ENCODE data around the gene FNDC5. TPM values are rescaled to one million over a fixed set of nuclear protein-coding genes. Genes with fewer than 3 reads are reported as not detected.

The FNDC5 gene
- total and polyA plus RNA-seq, 4 donors, result 44.9 to 82.0 (median 70.7) TPM

GRCh38 chr1:32877211-32878110 is 6.7 kb upstream of the FNDC5 start:
- H3K27me3 ChIP-seq (ENCODE audit: control insufficient read depth, insufficient read depth, low read length), result no peaks in the 10 kb centered on the region
- WGBS (ENCODE audit: insufficient coverage), result 48% methylated on average over 12 of the region's 13 CpGs
- no peaks in the 10 kb centered on the region for H3K36me3 ChIP-seq (ENCODE audit: control insufficient read depth, insufficient read depth, low read length)
- H3K4me3 ChIP-seq (ENCODE audit: low read depth, low read length), result no peak overlapping the region
- H3K27ac ChIP-seq (ENCODE audit: low read depth, low read length), result no peak overlapping the region
- no peaks in the 10 kb centered on the region for H3K9me3 ChIP-seq (ENCODE audit: control insufficient read depth, insufficient read depth, low read length)
- peaks cover 50% of the 10 kb centered on the region for H3K4me1 ChIP-seq (ENCODE audit: control insufficient read depth, insufficient read depth, low read length)
- DNase-seq (ENCODE audit: low read depth in 4 of 6, low spot score in 6 of 6), result peak in 2 of 6 donors; percentile 84 to 92

GRCh38 chr1:32876341-32877210 is 5.9 kb upstream of the FNDC5 start:
- DNase-seq (ENCODE audit: low read depth in 4 of 6, low spot score in 6 of 6), result peak in 1 of 6 donors; percentile 41
- WGBS (ENCODE audit: insufficient coverage), result 39% methylated on average over 16 of the region's 16 CpGs
- H3K27ac ChIP-seq (ENCODE audit: low read depth, low read length), result no peak overlapping the region
- H3K4me1 ChIP-seq (ENCODE audit: control insufficient read depth, insufficient read depth, low read length), result peaks cover 50% of the 10 kb centered on the region
- H3K27me3 ChIP-seq (ENCODE audit: control insufficient read depth, insufficient read depth, low read length), result no peaks in the 10 kb centered on the region
- H3K36me3 ChIP-seq (ENCODE audit: control insufficient read depth, insufficient read depth, low read length), result no peaks in the 10 kb centered on the region
- no peak overlapping the region for H3K4me3 ChIP-seq (ENCODE audit: low read depth, low read length)
- H3K9me3 ChIP-seq (ENCODE audit: control insufficient read depth, insufficient read depth, low read length), result no peaks in the 10 kb centered on the region

GRCh38 chr1:32874860-32875752 is 4.4 kb upstream of the FNDC5 start:
- Histone ChIP-seq H3K9me3 (ENCODE audit: control insufficient read depth, insufficient read depth, low read length) (no peaks in the 10 kb centered on the region), H3K4me1 (ENCODE audit: control insufficient read depth, insufficient read depth, low read length) (peaks cover 54% of the 10 kb centered on the region), H3K4me3 (ENCODE audit: low read depth, low read length) (no peak overlapping the region), H3K36me3 (ENCODE audit: control insufficient read depth, insufficient read depth, low read length) (no peaks in the 10 kb centered on the region), H3K27ac (ENCODE audit: low read depth, low read length) (no peak overlapping the region), H3K27me3 (ENCODE audit: control insufficient read depth, insufficient read depth, low read length) (no peaks in the 10 kb centered on the region)
- DNase-seq (ENCODE audit: low read depth in 4 of 6, low spot score in 6 of 6), result peak in 1 of 6 donors; percentile 1
- WGBS (ENCODE audit: insufficient coverage), result 77% methylated on average over 5 of the region's 5 CpGs

GRCh38 chr1:32873484-32873883 is 2.8 kb upstream of the FNDC5 start:
- peak in 1 of 6 donors; percentile 0 for DNase-seq (ENCODE audit: low read depth in 4 of 6, low spot score in 6 of 6)
- peaks cover 8% of the 10 kb centered on the region for H3K36me3 ChIP-seq (ENCODE audit: control insufficient read depth, insufficient read depth, low read length)
- H3K4me3 ChIP-seq (ENCODE audit: low read depth, low read length), result no peak overlapping the region
- H3K27ac ChIP-seq (ENCODE audit: low read depth, low read length), result no peak overlapping the region
- H3K4me1 ChIP-seq (ENCODE audit: control insufficient read depth, insufficient read depth, low read length), result peaks cover 62% of the 10 kb centered on the region
- WGBS (ENCODE audit: insufficient coverage), result 93% methylated on average over 3 of the region's 5 CpGs
- no peaks in the 10 kb centered on the region for H3K27me3 ChIP-seq (ENCODE audit: control insufficient read depth, insufficient read depth, low read length)
- H3K9me3 ChIP-seq (ENCODE audit: control insufficient read depth, insufficient read depth, low read length), result no peaks in the 10 kb centered on the region

GRCh38 chr1:32872192-32872460 is 1.4 kb upstream of the FNDC5 start:
- Histone ChIP-seq H3K36me3 (ENCODE audit: control insufficient read depth, insufficient read depth, low read length) (peaks cover 20% of the 10 kb centered on the region), H3K27me3 (ENCODE audit: control insufficient read depth, insufficient read depth, low read length) (no peaks in the 10 kb centered on the region), H3K4me1 (ENCODE audit: control insufficient read depth, insufficient read depth, low read length) (peaks cover 48% of the 10 kb centered on the region), H3K4me3 (ENCODE audit: low read depth, low read length) (peak overlapping the region; percentile 39), H3K9me3 (ENCODE audit: control insufficient read depth, insufficient read depth, low read length) (no peaks in the 10 kb centered on the region), H3K27ac (ENCODE audit: low read depth, low read length) (peak overlapping the region; percentile 57)
- DNase-seq (ENCODE audit: low read depth in 4 of 6, low spot score in 6 of 6), result no peak
- 40% methylated on average over 7 of the region's 7 CpGs for WGBS (ENCODE audit: insufficient coverage)

GRCh38 chr1:32871364-32872191 is 866 bp upstream of the FNDC5 start:
- DNase-seq (ENCODE audit: low read depth in 4 of 6, low spot score in 6 of 6), result peak in 2 of 6 donors; percentile 28 to 53
- peaks cover 43% of the 10 kb centered on the region for H3K4me1 ChIP-seq (ENCODE audit: control insufficient read depth, insufficient read depth, low read length)
- WGBS (ENCODE audit: insufficient coverage), result 47% methylated on average over 2 of the region's 13 CpGs
- H3K4me3 ChIP-seq (ENCODE audit: low read depth, low read length), result peak overlapping the region; percentile 39
- no peaks in the 10 kb centered on the region for H3K27me3 ChIP-seq (ENCODE audit: control insufficient read depth, insufficient read depth, low read length)
- H3K9me3 ChIP-seq (ENCODE audit: control insufficient read depth, insufficient read depth, low read length), result no peaks in the 10 kb centered on the region
- peaks cover 24% of the 10 kb centered on the region for H3K36me3 ChIP-seq (ENCODE audit: control insufficient read depth, insufficient read depth, low read length)
- H3K27ac ChIP-seq (ENCODE audit: low read depth, low read length), result peak overlapping the region; percentile 57

GRCh38 chr1:32869923-32870614 is 643 bp downstream of the FNDC5 start:
- Histone ChIP-seq H3K36me3 (ENCODE audit: control insufficient read depth, insufficient read depth, low read length) (peaks cover 24% of the 10 kb centered on the region), H3K27me3 (ENCODE audit: control insufficient read depth, insufficient read depth, low read length) (no peaks in the 10 kb centered on the region), H3K4me3 (ENCODE audit: low read depth, low read length) (peak overlapping the region; percentile 40), H3K9me3 (ENCODE audit: control insufficient read depth, insufficient read depth, low read length) (no peaks in the 10 kb centered on the region), H3K4me1 (ENCODE audit: control insufficient read depth, insufficient read depth, low read length) (peaks cover 39% of the 10 kb centered on the region), H3K27ac (ENCODE audit: low read depth, low read length) (no peak overlapping the region)
- 24% methylated on average over 16 of the region's 16 CpGs for WGBS (ENCODE audit: insufficient coverage)
- peak in 1 of 6 donors; percentile 19 for DNase-seq (ENCODE audit: low read depth in 4 of 6, low spot score in 6 of 6)

- peaks cover 39% of the 10 kb centered on the region for H3K4me1 ChIP-seq (ENCODE audit: control insufficient read depth, insufficient read depth, low read length)
- peak in 1 of 6 donors; percentile 0 for DNase-seq (ENCODE audit: low read depth in 4 of 6, low spot score in 6 of 6)
Measured at GRCh38 chr1:32868806-32869455, 1.8 kb downstream of the FNDC5 start.

More at GRCh38 chr1:32868806-32869455, 1.8 kb downstream of the FNDC5 start:
- Histone ChIP-seq H3K4me3 (ENCODE audit: low read depth, low read length) (no peak overlapping the region), H3K9me3 (ENCODE audit: control insufficient read depth, insufficient read depth, low read length) (no peaks in the 10 kb centered on the region), H3K36me3 (ENCODE audit: control insufficient read depth, insufficient read depth, low read length) (peaks cover 33% of the 10 kb centered on the region), H3K27ac (ENCODE audit: low read depth, low read length) (no peak overlapping the region), H3K27me3 (ENCODE audit: control insufficient read depth, insufficient read depth, low read length) (no peaks in the 10 kb centered on the region)
- 92% methylated on average over 8 of the region's 9 CpGs for WGBS (ENCODE audit: insufficient coverage)
